IMR-90 (cell line): ENCODE data around the gene MEGF10. TPM values are rescaled to one million over a fixed set of nuclear protein-coding genes. Genes with fewer than 3 reads are reported as not detected.

Source experiments
- ATAC-seq: fragments of 200-7000 bp; cut with Tn5 transposase; 2 replicates; pipeline ENCODE4 v1.9.1; 2020; ENCODE audit warnings: low read depth, mild to moderate bottlenecking, moderate library complexity
- BruUV-seq: library from RNA; stranded (reverse); fragments of 400-500 nt; replicated peaks from 2 replicates; lab custom pipeline; 2021; lab: Mats Ljungman, UMichigan
- CTCF ChIA-PET: fragments of 300-600 bp; formaldehyde crosslinking; extraction: SDS; loops from one replicate; lab custom pipeline; 2021; ENCODE audit warnings: antibody characterized with exemption; lab: Yijun Ruan, JAX
- POLR2A ChIA-PET: fragments of 300-600 bp; sonication (Branson Sonifier 250); formaldehyde crosslinking; loops from one replicate; lab custom pipeline; 2022; ENCODE audit warnings: antibody characterized with exemption; ENCODE audit not compliant: unreplicated experiment; lab: Charles Lee
- DNase-seq: peaks from one replicate; pipeline ENCODE4 v3.0.0; 2013
- H2AFZ ChIP-seq: replicated peaks from 2 replicates; pipeline ENCODE3; 2013; ENCODE audit warnings: low read length, mild to moderate bottlenecking; ENCODE audit not compliant: poor library complexity
- H2AK5ac ChIP-seq: 2 replicates; pipeline ENCODE4 v1.6.1; 2013; ENCODE audit warnings: low read depth, low read length, inconsistent platforms
- H2AK9ac ChIP-seq: replicated peaks from 2 replicates; pipeline ENCODE3; 2013; ENCODE audit warnings: mild to moderate bottlenecking, low read depth, low read length, moderate library complexity; ENCODE audit not compliant: poor library complexity
- H2BK120ac ChIP-seq: 2 replicates; pipeline ENCODE4 v1.6.1; 2013; ENCODE audit warnings: low read depth, low read length, inconsistent platforms
- H2BK15ac ChIP-seq: 3 replicates; pipeline ENCODE4 v1.6.1; 2013; ENCODE audit warnings: low read depth, low read length, inconsistent platforms
- H2BK20ac ChIP-seq: 2 replicates; pipeline ENCODE4 v1.6.1; 2013; ENCODE audit warnings: low read depth, mild to moderate bottlenecking, inconsistent platforms, low read length, moderate library complexity
- H2BK5ac ChIP-seq: 2 replicates; pipeline ENCODE4 v1.6.1; 2013; ENCODE audit warnings: mild to moderate bottlenecking, low read depth, low read length, inconsistent platforms; ENCODE audit not compliant: poor library complexity, severe bottlenecking
- H3K14ac ChIP-seq: replicated peaks from 2 replicates; pipeline ENCODE4 v1.6.1; 2013; ENCODE audit warnings: low read depth, low read length, inconsistent platforms
- H3K18ac ChIP-seq: 2 replicates; pipeline ENCODE4 v1.6.1; 2013; ENCODE audit warnings: low read depth, low read length, control low read depth
- H3K23ac ChIP-seq: 2 replicates; pipeline ENCODE4 v1.6.1; 2013; ENCODE audit warnings: low read depth, low read length, inconsistent platforms
- H3K27ac ChIP-seq: 2 replicates; pipeline ENCODE4 v1.5.1; 2013; ENCODE audit warnings: mild to moderate bottlenecking, control low read depth, low read length; ENCODE audit not compliant: insufficient read depth
- H3K27me3 ChIP-seq: 2 replicates; pipeline ENCODE4 v1.6.1; 2013; ENCODE audit warnings: low read length; ENCODE audit not compliant: control insufficient read depth, insufficient read depth
- H3K36me3 ChIP-seq: 2 replicates; pipeline ENCODE4 v1.6.1; 2013; ENCODE audit warnings: low read length, mixed read lengths; ENCODE audit not compliant: control insufficient read depth, insufficient read depth
- H3K4ac ChIP-seq: 2 replicates; pipeline ENCODE4 v1.6.1; 2013; ENCODE audit warnings: low read depth, low read length, inconsistent platforms
- H3K4me1 ChIP-seq: 2 replicates; pipeline ENCODE4 v1.6.1; 2013; ENCODE audit warnings: low read length, mixed read lengths; ENCODE audit not compliant: control insufficient read depth, insufficient read depth
- H3K4me2 ChIP-seq: 2 replicates; pipeline ENCODE4 v1.6.1; 2013; ENCODE audit warnings: low read depth, mild to moderate bottlenecking, control low read depth, low read length, moderate library complexity
- H3K4me3 ChIP-seq: 2 replicates; pipeline ENCODE4 v1.5.1; 2013; ENCODE audit warnings: low read depth, mild to moderate bottlenecking, control low read depth, low read length, moderate library complexity; ENCODE audit not compliant: insufficient read depth
- H3K56ac ChIP-seq: 2 replicates; pipeline ENCODE4 v1.6.1; 2013; ENCODE audit warnings: low read length, inconsistent platforms; ENCODE audit not compliant: insufficient read depth; ENCODE audit errors: extremely low read depth
- H3K79me1 ChIP-seq, 2 experiments: 2 replicates each; pipeline ENCODE4 v1.6.1; 2013; ENCODE audit warnings: low read length in 2 of 2, inconsistent platforms in 1 of 2, low read depth in 1 of 2
- H3K9ac ChIP-seq: 2 replicates; pipeline ENCODE4 v1.6.1; 2013; ENCODE audit warnings: low read depth, low read length, control low read depth
- H3K9me1 ChIP-seq: 2 replicates; pipeline ENCODE4 v1.6.1; 2013; ENCODE audit warnings: low read length, inconsistent platforms; ENCODE audit not compliant: insufficient read depth
- H3K9me3 ChIP-seq: 2 replicates; pipeline ENCODE4 v1.6.1; 2013; ENCODE audit warnings: low read length; ENCODE audit not compliant: control insufficient read depth, insufficient read depth
- H4K20me1 ChIP-seq: 2 replicates; pipeline ENCODE4 v1.6.1; 2013; ENCODE audit warnings: low read length, inconsistent platforms; ENCODE audit not compliant: insufficient read depth
- H4K5ac ChIP-seq: 2 replicates; pipeline ENCODE4 v1.6.1; 2013; ENCODE audit warnings: mild to moderate bottlenecking, low read depth, low read length, control low read depth
- H4K8ac ChIP-seq, 2 experiments: 2 replicates each; pipeline ENCODE4 v1.6.1; 2013; ENCODE audit warnings: low read depth in 2 of 2, low read length in 2 of 2, control low read depth in 1 of 2, inconsistent platforms in 1 of 2
- H4K91ac ChIP-seq: 2 replicates; pipeline ENCODE4 v1.6.1; 2013; ENCODE audit warnings: low read depth, low read length, inconsistent platforms; ENCODE audit not compliant: insufficient read depth
- BHLHE40 ChIP-seq: fragments of 150-350 bp; IDR thresholded peaks from 2 replicates; pipeline ENCODE4 v1.6.1; 2016; ENCODE audit warnings: mild to moderate bottlenecking, low read depth, low read length
- CEBPB ChIP-seq: IDR thresholded peaks from 2 replicates; pipeline ENCODE4 v1.6.1; 2012; ENCODE audit warnings: low read depth, low read length, improper control_type of control experiment
- CHD1 ChIP-seq: IDR thresholded peaks from 2 replicates; pipeline ENCODE4 v1.6.1; 2012; ENCODE audit warnings: low read depth, low read length, improper control_type of control experiment
- CTCF ChIP-seq: conservative IDR thresholded peaks from 2 replicates; pipeline ENCODE4 v1.5.1; 2012; ENCODE audit warnings: mild to moderate bottlenecking, low read depth, low read length, improper control_type of control experiment
- ELK1 ChIP-seq: fragments of 150-350 bp; IDR thresholded peaks from 2 replicates; pipeline ENCODE4 v1.6.1; 2016; ENCODE audit warnings: low read depth, mild to moderate bottlenecking, low read length, moderate library complexity, borderline replicate concordance
- FOS ChIP-seq: fragments of 150-350 bp; IDR thresholded peaks from 2 replicates; pipeline ENCODE4 v1.6.1; 2016; ENCODE audit warnings: low read depth, low read length
- MAFK ChIP-seq: IDR thresholded peaks from 2 replicates; pipeline ENCODE4 v1.6.1; 2012; ENCODE audit warnings: low read depth, low read length, improper control_type of control experiment
- MAZ ChIP-seq: IDR thresholded peaks from 2 replicates; pipeline ENCODE4 v1.6.1; 2012; ENCODE audit warnings: low read depth, mild to moderate bottlenecking, low read length, improper control_type of control experiment, moderate library complexity, borderline replicate concordance
- MXI1 ChIP-seq: IDR thresholded peaks from 2 replicates; pipeline ENCODE4 v1.6.1; 2012; ENCODE audit warnings: low read depth, mild to moderate bottlenecking, low read length, moderate library complexity, borderline replicate concordance
- NFE2L2 ChIP-seq: fragments of 150-350 bp; IDR thresholded peaks from 2 replicates; pipeline ENCODE4 v1.6.1; 2016; ENCODE audit warnings: low read depth, mild to moderate bottlenecking, low read length
- POLR2A ChIP-seq: IDR thresholded peaks from 2 replicates; pipeline ENCODE4 v1.6.1; 2012; ENCODE audit warnings: mild to moderate bottlenecking, low read depth, low read length
- RAD21 ChIP-seq: IDR thresholded peaks from 2 replicates; pipeline ENCODE4 v1.6.1; 2012; ENCODE audit warnings: low read length, improper control_type of control experiment
- RCOR1 ChIP-seq: IDR thresholded peaks from 2 replicates; pipeline ENCODE4 v1.6.1; 2012; ENCODE audit warnings: mild to moderate bottlenecking, low read length, improper control_type of control experiment; ENCODE audit not compliant: insufficient replicate concordance
- RFX5 ChIP-seq: IDR thresholded peaks from 2 replicates; pipeline ENCODE4 v1.8.0; 2012; ENCODE audit warnings: low read depth, mild to moderate bottlenecking, low read length, moderate library complexity
- SMC3 ChIP-seq: fragments of 150-350 bp; IDR thresholded peaks from 2 replicates; pipeline ENCODE4 v1.6.1; 2016; ENCODE audit warnings: low read depth, mild to moderate bottlenecking, antibody characterized with exemption, low read length, moderate library complexity
- USF2 ChIP-seq: fragments of 150-350 bp; IDR thresholded peaks from 2 replicates; pipeline ENCODE4 v1.6.1; 2017; ENCODE audit warnings: mild to moderate bottlenecking, antibody characterized with exemption, low read length, low read depth
- WGBS, 2 experiments: methylation state at CpG; one replicate each; pipeline versions ENCODE4 v1.1.5 to v1.1.7; 2013; ENCODE audit warnings: missing lambda C conversion rate in 2 of 2; ENCODE audit not compliant: insufficient read length in 1 of 2; ENCODE audit errors: extremely low coverage in 2 of 2; 5-methylcytosine and 5-hydroxymethylcytosine counted together
- dilution Hi-C: fragments of 300-500 bp; cut with HindIII; formaldehyde crosslinking; loops from one replicate; pipeline ENCODE4 v1.14.3; 2018; ENCODE audit warnings: low sequenced_read_pairs; ENCODE audit not compliant: unreplicated experiment
- in situ Hi-C: fragments of 300-500 bp; cut with MboI; formaldehyde crosslinking; loops from 3 replicates; pipeline ENCODE4 v1.14.3; 2019; ENCODE audit warnings: low sequenced_read_pairs, inconsistent platforms, mixed read lengths
- intact Hi-C: fragments of 100-400 bp; cut with micrococcal nuclease; formaldehyde crosslinking; loops from 2 replicates; pipeline ENCODE4 v1.10.0; 2022
- polyA plus RNA-seq, 3 experiments: library from polyadenylated mRNA; depleted of rRNA; stranded (reverse); fragments of >200 nt; gene quantifications; 2 replicates each; pipeline ENCODE4 v1.2.3, GENCODE V29; 2012; ENCODE audit warnings: low replicate concordance in 1 of 3
- total RNA-seq: library from RNA; depleted of rRNA; stranded (reverse); fragments of >200 nt; gene quantifications from 2 replicates; pipeline ENCODE4 v1.2.3, GENCODE V29; 2012

MEGF10 gene
- total and polyA plus RNA-seq, 2 of the 4 experiments (the other 2 are of a cell fraction) = not detected

- Histone ChIP-seq H3K4me2 (no peak overlapping the region), H3K9me1 (no peaks in the 10 kb centered on the region), H4K20me1 (no peaks in the 10 kb centered on the region), H4K91ac (no peak overlapping the region), H3K18ac (no peak overlapping the region), H4K8ac (no peak overlapping the region), H3K4me3 (no peak overlapping the region), H2BK20ac (no peak overlapping the region), H2AK9ac (no peak overlapping the region), H3K14ac (no peak overlapping the region), H2AK5ac (no peak overlapping the region), H2AFZ (no peak overlapping the region), H3K9me3 (no peaks in the 10 kb centered on the region), H3K23ac (no peak overlapping the region), H3K56ac (no peak overlapping the region), H2BK120ac (no peak overlapping the region), H2BK15ac (no peak overlapping the region), H3K9ac (no peak overlapping the region), H3K36me3 (no peaks in the 10 kb centered on the region), H2BK5ac (no peak overlapping the region), H3K4ac (no peak overlapping the region), H4K5ac (no peak overlapping the region), H3K79me1 (no peaks in the 10 kb centered on the region), H3K4me1 (peaks cover 1% of the 10 kb centered on the region; the same call in 1 of the 2 replicates), H3K27me3 (peaks cover 29% of the 10 kb centered on the region), H3K27ac (no peak overlapping the region)
- dilution Hi-C loops = no loop called here
- no TSS peak for BruUV-seq
- DNase-seq (no peak), ATAC-seq (no peak)
- intact Hi-C loops = no loop called here
- WGBS, 2 experiments = 85% methylated on average over 2 of the region's 6 CpGs; no CpG with 5 or more reads in 1 of the 2 experiments
- TF ChIP-seq MAZ = no peak
- no peak; the same call in 1 of the 2 replicates for TF ChIP-seq CTCF
- TF ChIP-seq ELK1 = no peak
- TF ChIP-seq SMC3 = no peak
- no peak for TF ChIP-seq BHLHE40
- TF ChIP-seq NFE2L2 = no peak
- TF ChIP-seq POLR2A = no peak
- no peak for TF ChIP-seq RFX5
- TF ChIP-seq RAD21 = no peak
- no peak for TF ChIP-seq CEBPB
- TF ChIP-seq FOS = no peak
- TF ChIP-seq MXI1 = no peak
- TF ChIP-seq CHD1 = no peak
- TF ChIP-seq USF2 = no peak
- no peak for TF ChIP-seq RCOR1
- no peak for TF ChIP-seq MAFK
- POLR2A ChIA-PET = no interaction called here
- CTCF ChIA-PET = interaction anchor here (0.6 kb wide), 1 partner anchor 491 kb away, joined by 3 read pairs; no protein-coding TSS in a partner anchor
- in situ Hi-C loops = no loop called here
Measured at GRCh38 chr5:127373858-127374491, 83.4 kb downstream of the MEGF10 start.
